Measurements from ENCODE around the gene NBEAL2. TPM values are rescaled to one million over a fixed set of nuclear protein-coding genes. Genes with fewer than 3 reads are reported as not detected.
"Not testable (repeated sequence)": the region's sequence is repeated elsewhere in the genome, so short reads cannot be mapped to it uniquely, and the experiment has no call there.

Gene NBEAL2
- total RNA-seq, 1 experiment from 2014 or later: 2.0 TPM

DNA sequence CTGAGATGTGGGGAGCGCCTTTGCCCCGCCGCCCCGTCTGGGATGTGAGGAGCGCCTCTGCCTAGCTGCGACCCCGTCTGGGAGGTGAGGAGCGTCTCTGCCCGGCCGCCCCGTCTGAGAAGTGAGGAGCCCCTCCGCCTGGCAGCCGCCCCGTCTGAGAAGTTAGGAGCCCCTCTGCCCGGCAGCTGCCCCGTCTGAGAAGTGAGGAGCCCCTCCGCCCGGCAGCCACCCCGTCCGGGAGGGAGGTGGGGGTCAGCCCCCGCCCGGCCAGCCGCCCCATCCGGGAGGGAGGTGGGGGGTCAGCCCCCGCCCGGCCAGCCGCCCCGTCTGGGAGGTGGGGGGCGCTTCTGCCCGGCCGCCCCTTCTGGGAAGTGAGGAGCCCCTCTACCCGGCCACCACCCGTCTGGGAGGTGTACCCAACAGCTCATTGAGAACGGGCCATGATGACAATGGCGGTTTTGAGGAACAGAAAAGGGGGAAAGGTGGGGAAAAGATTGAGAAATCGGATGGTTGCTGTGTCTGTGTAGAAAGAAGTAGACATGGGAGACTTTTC lies 15.4 kb upstream of the NBEAL2 start:
- not testable (repeated sequence) for H3K36me3 ChIP-seq; H3K4me3 ChIP-seq; H3K27ac ChIP-seq; H3K9me3 ChIP-seq (replicated peaks); DNase-seq (ENCODE audit: low read depth in 1 of 2, low spot score in 2 of 2); H3K4me1 ChIP-seq (replicated peaks); H3K27me3 ChIP-seq (replicated peaks)

DNA sequence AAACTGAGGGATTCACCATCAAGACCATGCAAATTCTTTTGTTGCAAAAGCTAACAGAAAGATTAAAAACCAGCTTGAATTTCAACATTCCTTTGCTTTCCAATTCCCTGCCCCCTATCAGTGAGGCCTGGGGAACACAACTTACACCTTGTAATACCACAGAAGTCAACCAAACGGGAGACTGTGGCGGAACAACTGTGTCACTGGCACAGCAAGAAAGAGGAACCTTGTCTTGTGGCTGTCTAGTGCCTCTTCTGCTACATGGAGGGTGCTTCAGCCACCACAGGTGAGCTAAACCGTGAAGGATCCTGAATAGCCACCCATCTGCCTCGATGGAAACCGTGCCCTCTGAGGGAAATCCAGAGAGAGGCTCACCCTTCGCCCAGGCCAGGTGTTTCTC lies 14.3 kb upstream of the NBEAL2 start:
- H3K4me1 ChIP-seq (replicated peaks): no peaks in the 10 kb centered on the region
- H3K36me3 ChIP-seq: peaks cover 4% of the 10 kb centered on the region
- no peaks in the 10 kb centered on the region for H3K27me3 ChIP-seq (replicated peaks)
- DNase-seq (ENCODE audit: low read depth in 1 of 2, low spot score in 2 of 2): no peak
- no peak overlapping the region for H3K4me3 ChIP-seq
- H3K27ac ChIP-seq: no peak overlapping the region
- no peaks in the 10 kb centered on the region for H3K9me3 ChIP-seq (replicated peaks)

- H3K36me3 ChIP-seq: peaks cover 4% of the 10 kb centered on the region
- no peaks in the 10 kb centered on the region for H3K4me1 ChIP-seq (replicated peaks)
- no peaks in the 10 kb centered on the region for H3K27me3 ChIP-seq (replicated peaks)
- no peak overlapping the region for H3K4me3 ChIP-seq
- no peak for DNase-seq (ENCODE audit: low read depth in 1 of 2, low spot score in 2 of 2)
- no peak overlapping the region for H3K27ac ChIP-seq
- H3K9me3 ChIP-seq (replicated peaks): no peaks in the 10 kb centered on the region
Observed at GRCh38 chr3:46966811-46967210, 12.7 kb upstream of the NBEAL2 start.

DNA sequence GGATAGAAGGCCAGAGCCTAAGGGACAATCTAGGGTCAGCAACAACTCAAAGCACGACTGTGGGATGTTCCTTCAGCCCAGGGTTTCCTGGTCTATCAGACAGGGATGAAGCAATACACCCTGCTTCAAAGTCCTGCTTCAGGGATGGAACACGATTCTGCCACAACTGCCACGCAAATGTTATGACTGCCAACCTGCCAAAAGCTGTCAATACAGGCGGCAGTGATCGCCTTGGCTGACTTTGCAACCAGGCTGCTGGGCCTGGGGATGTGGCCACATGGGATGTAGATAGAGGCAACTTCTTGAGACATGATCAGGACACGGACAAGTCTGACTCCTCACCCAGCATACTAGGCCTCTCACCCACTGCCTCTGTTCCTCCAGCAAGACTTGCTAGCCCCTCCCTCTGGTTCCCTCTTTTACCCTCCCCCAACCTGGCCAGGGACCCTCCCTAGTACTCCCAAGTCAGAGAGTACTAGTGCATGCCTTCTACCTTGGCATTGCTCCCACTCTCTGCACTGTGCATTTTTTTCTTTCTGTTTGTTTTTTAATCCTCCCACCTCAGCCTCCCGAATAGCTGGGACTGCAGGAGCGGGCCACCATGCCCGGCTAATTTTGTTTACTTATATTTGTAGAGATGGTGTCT lies 10.6 kb upstream of the NBEAL2 start:
- Histone ChIP-seq H3K4me1 (replicated peaks) (no peaks in the 10 kb centered on the region), H3K27me3 (replicated peaks) (no peaks in the 10 kb centered on the region), H3K36me3 (peaks cover 6% of the 10 kb centered on the region), H3K4me3 (no peak overlapping the region), H3K27ac (no peak overlapping the region), H3K9me3 (replicated peaks) (no peaks in the 10 kb centered on the region)
- DNase-seq (ENCODE audit: low read depth in 1 of 2, low spot score in 2 of 2): no peak

DNA sequence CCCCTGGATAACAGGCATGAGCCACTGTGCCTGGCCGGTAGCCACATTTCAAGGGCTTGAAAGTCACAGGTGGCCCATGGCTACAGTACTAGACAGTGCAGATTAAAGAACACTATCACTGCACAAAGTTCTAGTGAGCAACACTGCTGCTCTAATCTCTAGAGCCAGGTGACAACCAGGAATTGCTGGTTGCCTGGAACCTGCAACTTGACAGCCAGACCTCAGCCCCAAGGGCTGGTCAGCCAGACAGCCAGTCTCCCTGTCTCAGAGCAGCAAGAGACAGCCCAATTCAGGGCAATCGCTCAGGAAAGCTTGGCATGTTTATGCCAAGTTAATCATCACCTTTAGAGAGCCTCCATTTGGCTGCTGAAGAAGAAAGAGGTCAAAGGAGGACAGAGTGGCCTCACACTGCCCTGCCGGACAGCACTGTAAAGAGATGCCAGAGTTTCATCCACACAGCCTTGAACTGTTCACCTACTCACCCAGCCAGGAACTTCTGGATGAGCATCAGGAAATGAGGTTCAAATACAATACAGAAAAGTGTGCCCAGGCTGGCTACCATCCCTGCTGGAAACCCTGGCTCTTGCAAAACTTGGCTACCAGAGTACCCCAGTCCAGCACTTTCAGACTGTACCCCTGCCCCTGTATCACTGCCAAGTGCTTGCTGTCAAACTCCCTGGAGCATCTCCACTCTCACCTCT lies 8.9 kb upstream of the NBEAL2 start:
- Histone ChIP-seq H3K27ac (no peak overlapping the region), H3K27me3 (replicated peaks) (no peaks in the 10 kb centered on the region), H3K36me3 (peaks cover 10% of the 10 kb centered on the region), H3K4me1 (replicated peaks) (0 out of 2 replicates have a peak, but pooled peaks cover under 1% of the 10 kb centered on the region), H3K9me3 (replicated peaks) (no peaks in the 10 kb centered on the region), H3K4me3 (no peak overlapping the region)
- DNase-seq (ENCODE audit: low read depth in 1 of 2, low spot score in 2 of 2): no peak

- no peak overlapping the region for H3K27ac ChIP-seq
- 0 out of 2 replicates have a peak, but pooled peaks cover 3% of the 10 kb centered on the region for H3K4me1 ChIP-seq (replicated peaks)
- DNase-seq (ENCODE audit: low read depth in 1 of 2, low spot score in 2 of 2): no peak
Observed at GRCh38 chr3:46971151-46971550, 8.3 kb upstream of the NBEAL2 start.

DNA sequence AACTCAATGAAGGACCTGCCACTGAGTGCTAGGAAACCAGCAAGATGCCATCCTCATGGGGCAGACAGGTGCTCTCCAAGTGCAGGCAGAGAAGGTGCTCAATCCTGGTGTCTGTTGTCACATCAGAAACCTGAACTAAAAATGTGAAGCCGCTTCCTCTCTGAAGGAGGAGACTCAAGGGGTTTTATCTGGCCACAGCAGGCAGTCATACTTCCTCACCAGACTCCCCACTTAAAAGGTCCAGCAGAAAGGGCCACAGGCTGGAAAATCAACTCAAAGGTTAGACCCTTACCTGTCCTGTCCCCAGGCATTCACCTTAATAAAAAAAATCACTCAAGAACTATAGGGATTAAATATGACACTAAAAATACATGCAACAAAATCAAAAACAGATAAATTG lies 7.7 kb upstream of the NBEAL2 start:
- Histone ChIP-seq H3K9me3 (replicated peaks) (no peaks in the 10 kb centered on the region), H3K27ac (no peak overlapping the region), H3K4me3 (no peak overlapping the region), H3K27me3 (replicated peaks) (no peaks in the 10 kb centered on the region), H3K4me1 (replicated peaks) (0 out of 2 replicates have a peak, but pooled peaks cover 3% of the 10 kb centered on the region), H3K36me3 (peaks cover 17% of the 10 kb centered on the region)
- DNase-seq (ENCODE audit: low read depth in 1 of 2, low spot score in 2 of 2): no peak

More at GRCh38 chr3:46971151-46971550, 8.3 kb upstream of the NBEAL2 start:
- Histone ChIP-seq H3K9me3 (replicated peaks) (no peaks in the 10 kb centered on the region), H3K36me3 (peaks cover 12% of the 10 kb centered on the region), H3K4me3 (no peak overlapping the region), H3K27me3 (replicated peaks) (no peaks in the 10 kb centered on the region)

GRCh38 chr3:46972396-46972795 lies 7.1 kb upstream of the NBEAL2 start:
- no peak overlapping the region for H3K4me3 ChIP-seq
- H3K27me3 ChIP-seq (replicated peaks): no peaks in the 10 kb centered on the region
- H3K9me3 ChIP-seq (replicated peaks): no peaks in the 10 kb centered on the region
- H3K27ac ChIP-seq: no peak overlapping the region
- H3K4me1 ChIP-seq (replicated peaks): peaks cover 8% of the 10 kb centered on the region
- no peak for DNase-seq (ENCODE audit: low read depth in 1 of 2, low spot score in 2 of 2)
- H3K36me3 ChIP-seq: peaks cover 17% of the 10 kb centered on the region

DNA sequence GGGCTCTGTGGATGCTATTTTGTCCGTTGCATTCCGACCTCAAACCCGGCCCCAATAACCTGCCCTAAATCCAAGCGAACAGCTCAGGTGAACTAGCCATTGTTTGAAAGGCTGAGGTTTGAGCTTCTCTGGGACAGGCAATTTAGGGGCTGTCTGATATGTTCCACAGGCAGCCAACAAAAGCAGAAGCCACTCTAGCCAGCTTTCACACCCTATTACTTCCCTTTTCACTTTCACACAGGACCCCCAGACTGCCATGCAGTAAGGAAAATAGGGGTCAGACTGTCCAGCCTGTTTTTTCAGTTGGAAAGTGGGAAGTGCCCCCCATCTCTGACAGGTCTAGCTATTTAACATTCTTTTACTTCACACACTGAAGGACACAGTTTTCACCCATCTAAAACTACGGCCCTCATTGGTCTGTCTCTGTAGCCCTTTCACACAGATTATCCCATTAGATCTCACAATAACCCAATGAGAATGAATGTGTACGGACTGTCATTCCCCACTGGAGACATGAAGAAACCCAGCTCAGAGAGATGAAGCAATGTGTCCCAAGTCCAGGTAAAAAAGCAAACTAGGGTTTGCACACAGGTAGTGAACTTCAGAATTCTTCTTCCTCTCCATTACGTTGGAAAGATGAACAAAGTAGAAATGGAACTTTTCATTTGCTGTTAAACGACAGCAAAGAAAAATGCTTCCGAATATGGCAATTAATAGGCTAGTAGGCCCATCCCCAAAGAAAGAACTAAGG lies 4.9 kb upstream of the NBEAL2 start:
- no peaks in the 10 kb centered on the region for H3K27me3 ChIP-seq (replicated peaks)
- no peak for DNase-seq (ENCODE audit: low read depth in 1 of 2, low spot score in 2 of 2)
- H3K27ac ChIP-seq: no peak overlapping the region
- peaks cover 17% of the 10 kb centered on the region for H3K4me1 ChIP-seq (replicated peaks)
- H3K9me3 ChIP-seq (replicated peaks): no peaks in the 10 kb centered on the region
- peaks cover 12% of the 10 kb centered on the region for H3K36me3 ChIP-seq
- no peak overlapping the region for H3K4me3 ChIP-seq

- Histone ChIP-seq H3K9me3 (replicated peaks) (no peaks in the 10 kb centered on the region), H3K4me3 (peak within 1 kb of the TSS; percentile 98), H3K36me3 (peaks cover 12% of the 10 kb centered on the region), H3K4me1 (replicated peaks) (peaks cover 23% of the 10 kb centered on the region), H3K27me3 (replicated peaks) (no peaks in the 10 kb centered on the region), H3K27ac (peak within 1 kb of the TSS; percentile 94)
- peak; percentile 96 to 98 for DNase-seq (ENCODE audit: low read depth in 1 of 2, low spot score in 2 of 2)
Observed at GRCh38 chr3:46976326-46977190, 2.9 kb upstream of the NBEAL2 start, which contains the start of gene CCDC12. CCDC12 (minus strand) TSS chr3:46976745; CDS start chr3:46976732, 13 bp downstream.

GRCh38 chr3:46977811-46978195 lies 1.7 kb upstream of the NBEAL2 start:
- Histone ChIP-seq H3K4me3 (no peak overlapping the region), H3K27ac (no peak overlapping the region), H3K27me3 (replicated peaks) (no peaks in the 10 kb centered on the region), H3K4me1 (replicated peaks) (peaks cover 23% of the 10 kb centered on the region), H3K36me3 (peaks cover 12% of the 10 kb centered on the region), H3K9me3 (replicated peaks) (no peaks in the 10 kb centered on the region)
- DNase-seq (ENCODE audit: low read depth in 1 of 2, low spot score in 2 of 2): no peak

DNA sequence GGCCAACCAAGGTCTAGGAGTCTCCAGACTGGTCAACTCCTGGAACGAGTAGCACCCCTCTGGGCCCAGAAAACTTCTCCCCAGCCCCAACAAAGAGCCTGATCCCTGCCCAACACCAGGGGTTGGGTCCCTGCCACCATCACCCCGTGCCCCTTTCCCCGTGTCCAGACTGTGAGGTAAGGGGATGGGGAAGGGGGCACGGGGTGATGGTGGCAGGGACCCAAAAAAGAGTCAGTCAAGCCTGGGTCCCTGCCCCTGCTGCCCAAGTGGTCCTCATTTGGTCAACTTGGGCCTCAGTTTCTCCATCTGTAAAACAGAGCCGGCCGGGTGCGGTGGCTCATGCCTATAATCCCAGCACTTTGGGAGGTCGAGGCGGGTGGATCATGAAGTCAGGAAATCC lies 1.1 kb upstream of the NBEAL2 start:
- DNase-seq (ENCODE audit: low read depth in 1 of 2, low spot score in 2 of 2): no peak
- Histone ChIP-seq H3K36me3 (peaks cover 12% of the 10 kb centered on the region), H3K4me3 (no peak overlapping the region), H3K27me3 (replicated peaks) (no peaks in the 10 kb centered on the region), H3K4me1 (replicated peaks) (peaks cover 23% of the 10 kb centered on the region), H3K27ac (no peak overlapping the region), H3K9me3 (replicated peaks) (no peaks in the 10 kb centered on the region)

- no peak overlapping the region for H3K27ac ChIP-seq
- peaks cover 23% of the 10 kb centered on the region for H3K4me1 ChIP-seq (replicated peaks)
- peaks cover 7% of the 10 kb centered on the region for H3K36me3 ChIP-seq
- peak overlapping the region; percentile 48 for H3K4me3 ChIP-seq
- no peaks in the 10 kb centered on the region for H3K9me3 ChIP-seq (replicated peaks)
- DNase-seq (ENCODE audit: low read depth in 1 of 2, low spot score in 2 of 2): no peak
- H3K27me3 ChIP-seq (replicated peaks): no peaks in the 10 kb centered on the region
Observed at GRCh38 chr3:46979958-46980497, 562 bp downstream of the NBEAL2 start.

Data from SJSA1 (cell line).